Adrenal gland (tissue), 12 donors: Measurements from ENCODE around the gene SLC10A1. TPM values are rescaled to one million over a fixed set of nuclear protein-coding genes. Genes with fewer than 3 reads are reported as not detected.
A peak's percentile ranks its signal among the peaks of the same experiment; 100 is the strongest.

Experiments used
- DNase-seq, 7 donors: peaks; one replicate each; pipeline ENCODE4 v3.0.0-alpha.2; 2019 to 2020
- H3K27ac ChIP-seq, 5 donors: fragments of 200-600 bp; sonication (generic) in 4 of 5; 1 replicate in 3 of 5; 2 replicates in 2 of 5; pipeline versions ENCODE4 v1.5.1 to v1.8.0; 2016 to 2020; ENCODE audit warnings: mild to moderate bottlenecking in 1 of 5
- H3K27me3 ChIP-seq: fragments of 200-600 bp; 2 replicates; pipeline ENCODE4 v1.8.0; 2021
- H3K36me3 ChIP-seq, 2 donors: fragments of 200-600 bp; replicated peaks in 1 of 2; 1 replicate in 1 of 2; 2 replicates in 1 of 2; pipeline versions ENCODE4 v1.5.1 to v1.8.0; 2018 to 2022
- H3K4me1 ChIP-seq, 2 donors: fragments of 200-600 bp; replicated peaks in 1 of 2; 1 replicate in 1 of 2; 2 replicates in 1 of 2; pipeline versions ENCODE4 v1.5.1 to v1.8.0; 2018 to 2021
- H3K4me3 ChIP-seq, 4 donors: fragments of 200-600 bp; sonication (generic) in 3 of 4; one replicate each; pipeline ENCODE4 v1.5.1; 2016 to 2018
- H3K9me3 ChIP-seq, 3 donors: fragments of 200-600 bp; sonication (generic) in 1 of 3; replicated peaks in 1 of 3; 1 replicate in 2 of 3; 2 replicates in 1 of 3; pipeline versions ENCODE4 v1.5.1 to v1.8.0; 2016 to 2021
- POLR2A ChIP-seq, 2 donors: fragments of 450-650 bp; IDR thresholded peaks; one replicate each; pipeline ENCODE4 v1.6.1; 2017; ENCODE audit warnings: antibody characterized with exemption in 2 of 2, mild to moderate bottlenecking in 2 of 2, moderate library complexity in 1 of 2
- WGBS, 4 donors: extraction: QIAGEN DNeasy Blood & Tissue Kit in 2 of 4; methylation state at CpG; one replicate each; pipeline versions ENCODE4 v1.1.5 to v1.1.7; 2013 to 2017; 5-methylcytosine and 5-hydroxymethylcytosine counted together
- intact Hi-C, 2 donors: fragments of 100-400 bp; cut with DNase I; formaldehyde crosslinking; loops; one replicate each; pipeline versions ENCODE4 v1.14.1 to v1.15.0; 2022 to 2023
- polyA plus RNA-seq, 3 donors: library from polyadenylated mRNA; stranded (reverse); fragments of 200-250 nt in 2 of 3; fragments of 350-450 nt in 1 of 3; fragmentation: Illumina TruSeq in 1 of 3; extraction: RNeasy Lipid Tissue Mini Kit (QIAGEN cat#74804) in 1 of 3; gene quantifications; one replicate each; pipeline ENCODE4 v1.2.3, GENCODE V29; 2013 to 2014
- total RNA-seq, 9 donors: library from RNA; depleted of rRNA in 4 of 9; stranded (reverse); fragments of >200 nt in 4 of 9; fragments of 120-200 nt in 1 of 9; fragmentation: NEBNext Ultra II Directional in 1 of 9; extraction: Animal tissue kit (Norgen Biotek cat#: 25700) in 1 of 9; gene quantifications; one replicate each; pipeline versions ENCODE4 v1.1.0 to v1.2.4, GENCODE V29; 2013 to 2023
- TF ChIP-seq, protein P1 (sequence below), 6 experiments: fragments of 450-650 bp in 4 of 6; fragments of 200-600 bp in 2 of 6; sonication (generic) in 1 of 6; IDR thresholded peaks; 1 replicate in 5 of 6; 2 replicates in 1 of 6; pipeline versions ENCODE4 v1.5.1 to v1.8.0; 2016 to 2021; ENCODE audit warnings: antibody characterized with exemption in 6 of 6, mild to moderate bottlenecking in 2 of 6, moderate library complexity in 1 of 6
- donor health status: healthy with polysubstance abuse.
- donor health status: Bipolar disorder and iron deficiency.
- donor health status: DM: yes; HTN: yes; CAD: no.
- donor health status: DM: no; HTN: no; CAD: no.
- donor health status: DM: no; HTN: no; CAD: no.
- donor health status: DM: yes; HTN: yes; CAD: no.

SLC10A1 gene
- total and polyA plus RNA-seq, 12 donors, result not detected

DNA sequence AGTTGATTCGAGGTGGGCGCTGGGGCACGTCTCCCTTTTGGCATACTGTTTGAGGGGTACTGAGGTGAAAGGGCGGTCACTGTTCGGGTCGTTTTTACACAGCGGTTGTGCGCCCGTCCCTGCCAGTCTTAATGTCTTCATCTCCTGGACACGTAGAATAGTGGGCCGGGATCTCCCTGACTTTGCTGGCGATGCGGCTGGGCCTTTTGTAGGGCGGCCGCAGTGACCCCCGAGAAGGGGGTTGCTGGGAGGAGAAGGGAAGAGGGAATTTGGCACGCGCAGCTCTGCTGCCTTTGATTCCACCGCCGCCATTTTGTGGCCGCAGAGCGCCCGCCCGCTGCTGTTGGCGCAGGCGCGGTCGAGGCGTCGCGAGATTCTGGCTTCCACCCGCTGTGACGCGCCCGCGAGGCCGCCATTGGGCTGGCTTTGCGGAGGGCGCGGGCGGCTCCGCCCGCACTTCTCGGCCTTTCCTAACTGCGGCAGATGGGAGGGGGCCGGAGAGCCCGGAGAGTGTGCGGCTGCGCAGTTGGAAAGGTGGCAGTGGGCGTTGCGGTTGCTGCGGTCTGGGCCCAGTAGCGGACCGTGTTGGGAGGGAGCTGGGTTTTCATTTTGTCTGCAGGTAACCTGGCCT is 29.6 kb downstream of the SLC10A1 start:
- peaks cover 0 to 46% of the 10 kb centered on the region in 2 donors for H3K36me3 ChIP-seq
- no peaks in the 10 kb centered on the region for H3K9me3 ChIP-seq
- 0 to 2% (median 1%) methylated on average over 7 to 54 of the region's 54 CpGs for WGBS, 4 donors
- H3K27ac ChIP-seq, result peak overlapping the region; percentile 97 to 100 (median 100)
- intact Hi-C loops, result no loop called here
- peaks cover 26 to 36% of the 10 kb centered on the region in 2 donors for H3K4me1 ChIP-seq
- H3K27me3 ChIP-seq, result no peaks in the 10 kb centered on the region
- TF ChIP-seq, protein P1, sequence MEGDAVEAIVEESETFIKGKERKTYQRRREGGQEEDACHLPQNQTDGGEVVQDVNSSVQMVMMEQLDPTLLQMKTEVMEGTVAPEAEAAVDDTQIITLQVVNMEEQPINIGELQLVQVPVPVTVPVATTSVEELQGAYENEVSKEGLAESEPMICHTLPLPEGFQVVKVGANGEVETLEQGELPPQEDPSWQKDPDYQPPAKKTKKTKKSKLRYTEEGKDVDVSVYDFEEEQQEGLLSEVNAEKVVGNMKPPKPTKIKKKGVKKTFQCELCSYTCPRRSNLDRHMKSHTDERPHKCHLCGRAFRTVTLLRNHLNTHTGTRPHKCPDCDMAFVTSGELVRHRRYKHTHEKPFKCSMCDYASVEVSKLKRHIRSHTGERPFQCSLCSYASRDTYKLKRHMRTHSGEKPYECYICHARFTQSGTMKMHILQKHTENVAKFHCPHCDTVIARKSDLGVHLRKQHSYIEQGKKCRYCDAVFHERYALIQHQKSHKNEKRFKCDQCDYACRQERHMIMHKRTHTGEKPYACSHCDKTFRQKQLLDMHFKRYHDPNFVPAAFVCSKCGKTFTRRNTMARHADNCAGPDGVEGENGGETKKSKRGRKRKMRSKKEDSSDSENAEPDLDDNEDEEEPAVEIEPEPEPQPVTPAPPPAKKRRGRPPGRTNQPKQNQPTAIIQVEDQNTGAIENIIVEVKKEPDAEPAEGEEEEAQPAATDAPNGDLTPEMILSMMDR (IDR thresholded peaks at IDR 0.05), result peak in 1 of 6 experiments; percentile 9
- peak in 1 of 2 donors; percentile 69 for TF ChIP-seq POLR2A (IDR thresholded peaks at IDR 0.05)
- H3K4me3 ChIP-seq, result peak overlapping the region; percentile 56 to 98 (median 91)
- peak; percentile 92 to 95 (median 92) for DNase-seq

- H3K4me1 ChIP-seq, result peaks cover 26 to 34% of the 10 kb centered on the region in 2 donors
- TF ChIP-seq, protein P1 (IDR thresholded peaks at IDR 0.05), result no peak
- peak; percentile 99 for TF ChIP-seq POLR2A (IDR thresholded peaks at IDR 0.05)
- WGBS, 4 donors, result 0% methylated on average over 12 to 31 of the region's 31 CpGs
These were observed 30.1 kb downstream of the SLC10A1 start, which contains the start of gene SRSF5 for GRCh38 chr14:69766984-69767368. Gene SRSF5, plus strand, starts transcription at chr14:69767142. Its CDS starts 1,015 bp downstream, at chr14:69768157.

GRCh38 chr14:69763761-69764510 is 33.1 kb downstream of the SLC10A1 start:
- H3K27me3 ChIP-seq, result no peaks in the 10 kb centered on the region
- WGBS, 4 donors, result 75 to 82% (median 79%) methylated on average over 6 of the region's 6 CpGs
- H3K27ac ChIP-seq, result no peak overlapping the region
- intact Hi-C loops, result no loop called here
- no peak for DNase-seq
- peaks cover 15% of the 10 kb centered on the region in 2 donors for H3K4me1 ChIP-seq
- H3K9me3 ChIP-seq, result no peaks in the 10 kb centered on the region
- TF ChIP-seq, protein P1 (IDR thresholded peaks at IDR 0.05), result no peak
- TF ChIP-seq POLR2A (IDR thresholded peaks at IDR 0.05), result no peak
- H3K4me3 ChIP-seq, result no peak overlapping the region
- H3K36me3 ChIP-seq, result peaks cover 0 to 12% of the 10 kb centered on the region in 2 donors

More at GRCh38 chr14:69766984-69767368, 30.1 kb downstream of the SLC10A1 start, which contains the start of gene SRSF5:
- Histone ChIP-seq H3K9me3 (no peaks in the 10 kb centered on the region), H3K4me3 (peak within 1 kb of the TSS; percentile 56 to 98 (median 91)), H3K36me3 (peaks cover 0 to 41% of the 10 kb centered on the region in 2 donors), H3K27me3 (no peaks in the 10 kb centered on the region), H3K27ac (peak within 1 kb of the TSS; percentile 97 to 100 (median 100))
- DNase-seq, result peak; percentile 95 to 98 (median 97)
- intact Hi-C loops, result no loop called here

DNA sequence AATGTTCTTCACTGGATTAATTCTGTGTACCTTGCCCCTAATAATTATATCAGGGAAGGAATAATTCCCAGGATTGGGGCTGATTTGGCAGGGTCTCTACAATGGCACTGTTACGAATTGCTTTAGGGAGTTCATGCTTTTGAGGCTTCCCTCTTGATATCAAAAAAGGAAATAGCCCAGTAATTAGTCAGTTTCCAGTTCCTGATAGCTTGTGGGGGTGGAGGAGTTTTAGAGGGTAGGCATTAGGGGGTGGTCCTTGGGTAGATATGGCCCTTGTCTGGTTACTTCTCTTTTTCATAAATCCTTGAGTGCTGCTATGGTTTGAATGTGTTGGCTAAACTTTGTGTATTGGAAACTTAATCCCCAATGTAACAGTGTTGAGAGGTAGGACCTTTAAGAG is 36.2 kb downstream of the SLC10A1 start:
- H3K4me1 ChIP-seq, result no peaks in the 10 kb centered on the region
- TF ChIP-seq, protein P1 (IDR thresholded peaks at IDR 0.05), result no peak
- no peak for TF ChIP-seq POLR2A (IDR thresholded peaks at IDR 0.05)
- H3K4me3 ChIP-seq, result no peak overlapping the region
- intact Hi-C loops, result no loop called here
- H3K27me3 ChIP-seq, result no peaks in the 10 kb centered on the region
- H3K27ac ChIP-seq, result no peak overlapping the region
- H3K9me3 ChIP-seq, result no peaks in the 10 kb centered on the region
- no peaks in the 10 kb centered on the region for H3K36me3 ChIP-seq
- no peak for DNase-seq
- 70 to 75% (median 74%) methylated on average over 1 of the region's 1 CpG for WGBS, 4 donors
